Mesothelial cell of epicardium (in vitro differentiated cells): ENCODE data around the gene SPINK6. TPM values are rescaled to one million over a fixed set of nuclear protein-coding genes. Genes with fewer than 3 reads are reported as not detected.

Experiments
- DNase-seq, 2 experiments: peaks; one replicate each; pipeline ENCODE4 v3.0.0; 2021; ENCODE audit warnings: low spot score in 2 of 2; ENCODE audit not compliant: unreplicated experiment in 2 of 2
- H3K27ac Mint-ChIP-seq: 2 replicates; pipeline ENCODE4 v1.8.0; 2021; ENCODE audit warnings: mixed read lengths
- H3K27me3 Mint-ChIP-seq: 2 replicates; pipeline ENCODE4 v1.8.0; 2021; ENCODE audit warnings: low read depth, mixed read lengths
- H3K36me3 Mint-ChIP-seq: 2 replicates; pipeline ENCODE4 v1.8.0; 2021; ENCODE audit warnings: mixed read lengths
- H3K4me1 Mint-ChIP-seq: 2 replicates; pipeline ENCODE4 v1.8.0; 2021; ENCODE audit warnings: mixed read lengths
- H3K4me3 Mint-ChIP-seq: 2 replicates; pipeline ENCODE4 v1.8.0; 2021; ENCODE audit warnings: mild to moderate bottlenecking, moderate library complexity, mixed read lengths
- H3K9me3 Mint-ChIP-seq: 2 replicates; pipeline ENCODE4 v1.8.0; 2021; ENCODE audit warnings: mixed read lengths
- total RNA-seq: library from RNA; stranded (reverse); gene quantifications from 3 replicates; pipeline ENCODE4 v1.2.1, GENCODE V29; 2021
- TF ChIP-seq, protein P1 (sequence below): fragments of 200-600 bp; sonication (generic); IDR thresholded peaks from one replicate; pipeline ENCODE4 v1.5.0; 2021; ENCODE audit warnings: antibody characterized with exemption; ENCODE audit not compliant: unreplicated experiment

Gene SPINK6
- total RNA-seq, 1 donor from 2014 or later: not detected

DNA sequence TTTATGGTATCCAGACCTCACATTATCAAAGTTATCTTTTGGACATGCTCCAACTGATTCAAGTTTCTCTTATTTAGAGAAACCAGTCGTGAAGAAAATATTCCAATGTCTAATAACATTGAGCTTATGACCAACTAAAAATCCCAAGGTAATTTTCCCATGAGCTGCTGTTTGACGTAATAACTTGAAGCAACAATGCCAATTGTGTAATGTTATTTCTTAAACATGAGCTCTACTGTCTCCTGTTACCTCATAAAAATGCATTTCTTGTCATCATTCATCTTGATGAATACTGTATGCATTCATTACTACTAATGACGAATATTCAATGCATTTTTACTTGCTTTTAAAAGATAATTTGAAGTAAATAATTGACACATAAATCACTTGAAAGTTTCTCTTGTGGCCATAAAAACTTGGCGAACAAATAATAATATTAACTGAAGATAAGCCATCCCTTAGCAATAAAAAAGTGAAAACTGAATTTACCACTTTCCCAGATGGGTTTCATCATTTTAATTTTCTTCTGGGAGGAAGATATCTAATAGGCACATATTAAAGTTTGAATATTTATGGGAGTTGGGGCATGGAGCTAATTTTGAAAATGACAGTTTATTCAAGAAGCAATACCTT is 35.1 kb downstream of the SPINK6 start:
- no peak overlapping the region for H3K4me3 Mint-ChIP-seq
- H3K36me3 Mint-ChIP-seq: no peaks in the 10 kb centered on the region
- H3K4me1 Mint-ChIP-seq: peaks cover 19% of the 10 kb centered on the region
- peaks cover 24% of the 10 kb centered on the region for H3K27me3 Mint-ChIP-seq
- H3K27ac Mint-ChIP-seq: peak overlapping the region; percentile 65
- no peak for DNase-seq
- peaks cover 5% of the 10 kb centered on the region for H3K9me3 Mint-ChIP-seq
- TF ChIP-seq, protein P1, sequence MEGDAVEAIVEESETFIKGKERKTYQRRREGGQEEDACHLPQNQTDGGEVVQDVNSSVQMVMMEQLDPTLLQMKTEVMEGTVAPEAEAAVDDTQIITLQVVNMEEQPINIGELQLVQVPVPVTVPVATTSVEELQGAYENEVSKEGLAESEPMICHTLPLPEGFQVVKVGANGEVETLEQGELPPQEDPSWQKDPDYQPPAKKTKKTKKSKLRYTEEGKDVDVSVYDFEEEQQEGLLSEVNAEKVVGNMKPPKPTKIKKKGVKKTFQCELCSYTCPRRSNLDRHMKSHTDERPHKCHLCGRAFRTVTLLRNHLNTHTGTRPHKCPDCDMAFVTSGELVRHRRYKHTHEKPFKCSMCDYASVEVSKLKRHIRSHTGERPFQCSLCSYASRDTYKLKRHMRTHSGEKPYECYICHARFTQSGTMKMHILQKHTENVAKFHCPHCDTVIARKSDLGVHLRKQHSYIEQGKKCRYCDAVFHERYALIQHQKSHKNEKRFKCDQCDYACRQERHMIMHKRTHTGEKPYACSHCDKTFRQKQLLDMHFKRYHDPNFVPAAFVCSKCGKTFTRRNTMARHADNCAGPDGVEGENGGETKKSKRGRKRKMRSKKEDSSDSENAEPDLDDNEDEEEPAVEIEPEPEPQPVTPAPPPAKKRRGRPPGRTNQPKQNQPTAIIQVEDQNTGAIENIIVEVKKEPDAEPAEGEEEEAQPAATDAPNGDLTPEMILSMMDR: no peak

DNA sequence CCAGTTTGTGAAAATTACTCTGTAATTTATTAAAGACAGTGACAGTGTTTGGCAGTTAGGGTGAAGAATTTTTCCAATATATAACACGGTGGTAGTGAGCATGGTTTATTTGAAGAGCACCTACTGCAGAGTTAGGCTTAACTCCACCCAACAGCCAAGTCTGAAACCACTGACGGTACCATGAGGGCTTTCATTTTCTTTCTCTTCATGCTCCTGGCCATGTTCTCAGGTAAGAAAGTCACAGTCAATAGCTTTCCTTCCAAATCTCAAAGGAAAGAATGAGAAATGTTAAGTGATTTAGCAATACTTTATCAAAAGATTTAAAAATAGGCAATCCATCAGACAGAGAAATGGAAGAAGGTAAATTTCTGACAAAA is 35.6 kb downstream of the SPINK6 start, which contains the start of gene MARCOL:
TSS of gene MARCOL (plus strand) at position 108 of the 377 bp plus-strand sequence. CDS start at position 181, 73 bp downstream.
- TF ChIP-seq, protein P1: no peak
- H3K27me3 Mint-ChIP-seq: peaks cover 28% of the 10 kb centered on the region
- peaks cover 19% of the 10 kb centered on the region for H3K4me1 Mint-ChIP-seq
- peak within 1 kb of the TSS; percentile 65 for H3K27ac Mint-ChIP-seq
- H3K4me3 Mint-ChIP-seq: no peak within 1 kb of the TSS
- peaks cover 5% of the 10 kb centered on the region for H3K9me3 Mint-ChIP-seq
- H3K36me3 Mint-ChIP-seq: no peaks in the 10 kb centered on the region
- DNase-seq: no peak

DNA sequence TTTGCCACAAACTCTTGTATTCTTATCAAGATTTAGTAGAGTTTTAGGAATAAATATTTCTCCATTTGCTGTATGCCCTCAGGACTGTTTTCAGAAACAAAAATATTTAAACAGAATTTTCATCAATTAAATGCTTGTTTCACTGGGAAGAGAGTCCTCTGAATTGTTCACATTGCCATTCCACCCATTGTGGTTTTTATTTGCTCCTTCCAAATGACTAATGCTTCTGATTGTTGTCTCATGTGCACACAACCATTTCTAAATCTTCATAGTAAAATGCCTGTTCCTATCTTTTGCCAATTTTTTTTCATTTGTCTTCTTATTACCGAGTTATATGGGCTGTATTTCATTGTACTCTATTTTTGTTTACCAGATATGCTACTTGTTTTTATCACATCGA is 46.1 kb downstream of the SPINK6 start:
- H3K36me3 Mint-ChIP-seq: no peaks in the 10 kb centered on the region
- TF ChIP-seq, protein P1: no peak
- H3K4me1 Mint-ChIP-seq: peaks cover 6% of the 10 kb centered on the region
- peaks cover 17% of the 10 kb centered on the region for H3K9me3 Mint-ChIP-seq
- H3K4me3 Mint-ChIP-seq: no peak overlapping the region
- no peak for DNase-seq
- H3K27me3 Mint-ChIP-seq: peaks cover 43% of the 10 kb centered on the region
- no peak overlapping the region for H3K27ac Mint-ChIP-seq

DNA sequence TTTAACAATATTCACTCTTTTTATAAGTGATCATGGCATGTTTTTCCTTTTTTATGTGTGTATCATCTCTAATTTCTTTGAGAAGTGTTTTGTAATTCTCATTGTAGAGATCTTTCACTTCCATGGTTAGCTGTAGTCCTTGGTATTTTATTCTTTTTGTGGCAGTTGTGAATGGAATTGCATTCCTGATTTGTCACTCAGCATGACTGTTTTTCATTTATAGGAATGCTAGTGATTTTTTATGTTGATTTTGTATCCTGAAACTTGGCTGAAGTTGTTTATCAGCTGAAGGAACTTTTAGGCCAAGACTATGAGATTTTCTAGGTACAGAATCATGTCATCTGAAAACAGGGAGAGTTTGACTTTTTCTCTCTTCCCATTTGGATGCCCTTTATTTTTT is 52.6 kb downstream of the SPINK6 start:
- no peaks in the 10 kb centered on the region for H3K27me3 Mint-ChIP-seq
- no peak for DNase-seq
- H3K4me3 Mint-ChIP-seq: no peak overlapping the region
- H3K27ac Mint-ChIP-seq: no peak overlapping the region
- TF ChIP-seq, protein P1: no peak
- H3K4me1 Mint-ChIP-seq: no peaks in the 10 kb centered on the region
- H3K9me3 Mint-ChIP-seq: peaks cover 45% of the 10 kb centered on the region
- peaks cover 4% of the 10 kb centered on the region for H3K36me3 Mint-ChIP-seq

DNA sequence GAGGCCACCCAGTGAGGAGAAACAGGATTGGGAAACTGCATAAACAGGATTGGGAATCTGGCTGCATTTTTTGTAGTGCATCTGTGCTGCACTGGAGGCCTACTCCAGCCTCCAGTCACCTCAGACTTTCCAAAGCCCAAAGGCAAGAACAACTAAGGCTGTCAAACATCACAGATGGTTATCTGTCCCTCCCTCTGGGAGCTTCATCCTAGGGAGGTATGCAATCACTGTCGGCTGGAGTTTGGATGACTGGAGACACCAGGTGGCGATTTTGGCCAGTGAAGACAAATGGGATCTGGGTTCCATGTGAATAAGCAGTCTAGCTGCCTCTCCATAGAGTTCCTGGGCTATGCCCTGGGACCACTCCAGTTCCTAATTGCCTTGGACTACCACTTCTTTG is 56.4 kb downstream of the SPINK6 start:
- Mint-ChIP-seq H3K9me3 (peaks cover 40% of the 10 kb centered on the region), H3K27me3 (no peaks in the 10 kb centered on the region), H3K27ac (no peak overlapping the region), H3K4me1 (no peaks in the 10 kb centered on the region), H3K4me3 (no peak overlapping the region), H3K36me3 (peaks cover 4% of the 10 kb centered on the region)
- TF ChIP-seq, protein P1: no peak
- DNase-seq: no peak
